DND-41 (cell line): ENCODE measurements around the gene ERG.

Source experiments
- CTCF ChIP-seq: IDR thresholded peaks from 2 replicates; pipeline ENCODE4 v1.5.1; 2012; ENCODE audit warnings: borderline replicate concordance, low read length, moderate library complexity, mild to moderate bottlenecking; ENCODE audit not compliant: poor library complexity, severe bottlenecking; ENCODE audit errors: extremely low read depth
- EZH2 ChIP-seq: IDR thresholded peaks from 3 replicates; pipeline ENCODE4 v1.6.1; 2012; ENCODE audit warnings: borderline replicate concordance, low read depth, mild to moderate bottlenecking, moderate library complexity, low read length, inconsistent platforms; ENCODE audit not compliant: severe bottlenecking

GRCh38 chr21:38386967-38387366, 111.3 kb downstream of the ERG start:
- no peak for TF ChIP-seq EZH2
- no peak for TF ChIP-seq CTCF
